Hindlimb muscle (tissue), 1 donor: Measurements from ENCODE around the gene FRK. TPM values are rescaled to one million over a fixed set of nuclear protein-coding genes. Genes with fewer than 3 reads are reported as not detected.
"Not testable (repeated sequence)": the region's sequence is repeated elsewhere in the genome, so short reads cannot be mapped to it uniquely, and the experiment has no call there.

Experiments
- DNase-seq: peaks from one replicate; pipeline ENCODE4 v3.0.0-alpha.2; 2013
- polyA plus RNA-seq: library from polyadenylated mRNA; unstranded; fragments of 120-200 nt; gene quantifications from one replicate; pipeline ENCODE4 v1.2.1, GENCODE V29; 2013; ENCODE audit not compliant: insufficient read length

Gene FRK
- polyA plus RNA-seq, 1 donor, result 0.32 TPM

GRCh38 chr6:116003668-116004067 lies 57.0 kb downstream of the FRK start:
- DNase-seq, result no peak

- no peak for DNase-seq
Observed at GRCh38 chr6:116002756-116003155, 57.9 kb downstream of the FRK start.

- DNase-seq, result no peak
Observed at GRCh38 chr6:115999235-115999634, 61.5 kb downstream of the FRK start.

GRCh38 chr6:115997990-115998585 lies 62.6 kb downstream of the FRK start:
- no peak for DNase-seq

- DNase-seq, result no peak
Observed at GRCh38 chr6:115986026-115986425, 74.7 kb downstream of the FRK start.

- no peak for DNase-seq
Observed at GRCh38 chr6:115984809-115985208, 75.9 kb downstream of the FRK start.

DNA sequence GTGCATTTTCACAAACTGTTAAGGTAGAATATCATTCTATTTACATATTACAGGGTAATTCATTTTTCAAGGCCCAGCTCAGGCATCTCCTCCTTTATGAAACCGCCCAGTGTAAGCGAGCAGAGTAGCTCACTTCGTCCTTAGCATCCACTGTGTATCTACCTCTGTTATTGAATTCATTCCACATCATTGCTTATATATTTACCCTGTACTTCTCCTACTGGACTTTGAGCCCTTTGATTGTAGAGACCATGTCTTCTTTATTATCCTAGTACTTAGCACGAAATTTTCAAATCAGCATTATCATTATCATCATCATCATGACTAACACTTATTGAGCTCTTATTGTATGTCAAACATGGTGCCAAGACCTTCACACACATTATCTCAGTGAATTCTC lies 76.7 kb downstream of the FRK start:
- DNase-seq, result no peak

DNA sequence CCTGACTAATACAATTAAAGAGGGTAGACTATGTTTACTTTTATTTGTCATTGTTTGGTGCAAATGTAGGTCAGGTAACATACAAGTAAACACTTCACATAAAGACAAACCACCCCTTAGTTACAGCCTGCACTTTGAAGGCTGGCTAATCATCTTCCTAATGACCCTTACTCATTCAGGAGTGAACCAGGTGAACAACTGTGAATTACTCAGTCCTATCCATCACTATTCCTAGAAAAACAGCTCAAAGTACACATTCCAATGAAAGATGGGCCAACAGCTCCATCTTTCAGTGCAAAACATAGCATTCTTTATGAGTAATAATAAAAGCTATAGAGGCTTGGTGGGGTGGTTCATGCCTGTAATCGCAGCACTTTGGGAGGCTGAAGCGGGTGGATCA lies 78.2 kb downstream of the FRK start:
- DNase-seq, result no peak

DNA sequence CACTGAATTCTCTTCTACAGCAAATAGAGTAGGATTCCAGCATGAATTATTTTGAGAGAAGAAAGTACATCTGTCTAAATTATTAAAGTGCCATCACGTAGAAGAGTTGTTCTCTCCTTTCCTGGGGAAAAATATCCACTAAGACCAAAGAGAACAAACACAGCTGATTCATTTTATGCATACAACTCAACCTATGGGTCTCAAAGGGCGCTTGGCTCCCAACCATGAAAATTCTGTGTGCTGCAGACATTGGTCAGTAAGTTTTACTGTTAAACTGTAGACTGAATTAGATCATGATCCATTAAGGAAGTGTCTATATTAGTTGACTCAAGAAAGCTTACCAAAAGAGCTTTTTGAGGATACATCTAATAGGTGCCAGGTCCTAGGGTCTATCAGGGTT lies 83.5 kb downstream of the FRK start:
- no peak for DNase-seq

GRCh38 chr6:115976321-115976870 lies 84.3 kb downstream of the FRK start:
- no peak for DNase-seq

- no peak for DNase-seq
Observed at GRCh38 chr6:115972679-115973078, 88.0 kb downstream of the FRK start.

- DNase-seq, result no peak
Observed at GRCh38 chr6:115971785-115972184, 88.9 kb downstream of the FRK start.

GRCh38 chr6:115969930-115970273 lies 90.8 kb downstream of the FRK start:
- no peak for DNase-seq

DNA sequence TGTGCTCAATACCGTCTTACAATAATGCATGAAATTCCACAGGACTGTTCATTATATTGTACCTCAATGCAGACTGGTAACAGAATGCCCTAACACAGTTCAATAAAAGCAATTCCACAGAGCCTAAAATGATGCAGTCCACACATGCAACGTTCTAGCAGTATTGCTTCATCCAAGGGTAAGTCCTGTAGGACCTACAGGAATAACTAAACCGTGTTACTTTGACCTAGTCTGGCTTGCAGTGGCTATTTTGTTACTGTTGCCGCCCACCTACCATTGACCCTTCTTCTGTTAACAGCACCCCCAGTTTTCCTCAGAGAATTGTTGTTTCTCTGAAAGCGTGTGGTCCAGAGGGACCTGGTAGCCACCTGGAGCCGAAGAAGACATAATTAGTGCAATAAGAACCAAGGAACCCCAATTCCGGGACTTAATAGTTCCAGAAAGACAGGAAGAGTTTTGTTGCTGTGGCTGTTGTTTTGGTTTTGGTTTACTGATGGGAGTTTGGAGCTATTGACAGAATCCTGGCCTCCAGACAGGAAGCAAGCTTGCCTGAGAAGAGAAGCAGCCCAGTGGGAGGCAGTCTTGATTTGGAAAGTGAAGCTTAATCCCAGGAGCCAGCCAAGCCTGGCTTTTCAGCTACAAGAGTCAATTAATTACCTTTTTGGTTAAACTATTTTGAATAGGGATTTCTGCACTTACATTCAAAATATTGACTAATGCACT lies 91.3 kb downstream of the FRK start:
- DNase-seq, result no peak

DNA sequence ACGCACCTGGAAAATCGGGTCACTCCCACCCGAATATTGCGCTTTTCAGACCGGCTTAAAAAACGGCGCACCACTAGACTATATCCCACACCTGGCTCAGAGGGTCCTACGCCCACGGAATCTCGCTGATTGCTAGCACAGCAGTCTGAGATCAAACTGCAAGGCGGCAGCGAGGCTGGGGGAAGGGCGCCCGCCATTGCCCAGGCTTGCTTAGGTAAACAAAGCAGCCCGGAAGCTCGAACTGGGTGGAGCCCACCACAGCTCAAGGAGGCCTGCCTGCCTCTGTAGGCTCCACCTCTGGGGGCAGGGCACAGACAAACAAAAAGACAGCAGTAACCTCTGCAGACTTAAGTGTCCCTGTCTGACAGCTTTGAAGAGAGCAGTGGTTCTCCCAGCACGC lies 100.4 kb downstream of the FRK start:
- not testable (repeated sequence) for DNase-seq

DNA sequence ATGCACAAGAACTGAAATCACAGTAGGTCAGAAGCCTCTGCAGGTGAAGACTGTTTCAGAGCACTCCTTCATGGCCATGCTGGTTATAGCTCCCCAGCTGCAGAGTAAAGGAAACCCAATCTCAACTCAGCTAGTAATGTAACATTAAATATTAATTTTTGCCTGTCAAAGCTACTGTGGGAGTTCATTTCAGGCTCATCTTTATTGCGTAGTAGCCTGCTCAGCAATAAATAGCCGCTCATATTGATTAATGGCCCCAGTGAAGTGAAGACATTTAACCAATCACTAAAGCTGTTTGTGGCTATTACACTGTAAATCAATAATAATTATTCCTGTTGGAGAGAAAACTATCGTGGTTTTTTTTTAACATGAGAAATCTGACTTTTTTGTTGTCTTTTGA lies 101.7 kb downstream of the FRK start:
- DNase-seq, result no peak

- DNase-seq, result no peak
Observed at GRCh38 chr6:115954740-115955139, 106.0 kb downstream of the FRK start.

DNA sequence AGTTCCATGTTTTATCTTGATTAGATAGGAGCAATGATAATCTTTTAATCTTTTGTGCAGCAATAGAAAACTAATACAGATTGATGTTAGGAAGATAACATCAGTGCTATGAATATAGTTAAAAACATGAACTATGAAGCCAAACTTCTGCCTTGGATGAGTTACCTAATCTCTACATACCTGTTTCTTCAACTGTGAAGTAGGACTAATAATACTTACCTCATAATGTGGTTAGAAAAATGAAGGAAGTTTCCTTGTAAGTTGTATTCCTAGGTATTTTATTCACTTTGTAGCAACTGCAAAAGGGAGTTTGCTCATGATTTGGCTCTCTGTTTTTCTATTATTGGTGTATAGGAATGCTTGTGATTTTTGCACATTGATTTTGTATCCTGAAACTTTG lies 111.9 kb downstream of the FRK start:
- no peak for DNase-seq

GRCh38 chr6:115947966-115948541 lies 112.6 kb downstream of the FRK start:
- DNase-seq, result no peak

GRCh38 chr6:115945812-115946211 lies 114.9 kb downstream of the FRK start:
- no peak for DNase-seq

GRCh38 chr6:115945306-115945705 lies 115.4 kb downstream of the FRK start:
- DNase-seq, result no peak

GRCh38 chr6:115944829-115945228 lies 115.9 kb downstream of the FRK start:
- not testable (repeated sequence) for DNase-seq

GRCh38 chr6:115937502-115937901 lies 123.2 kb downstream of the FRK start:
- not testable (repeated sequence) for DNase-seq

GRCh38 chr6:115935361-115935760 lies 125.3 kb downstream of the FRK start:
- DNase-seq, result no peak
